Choroid plexus epithelial cell (primary cell): ENCODE results near the gene ACYP1.
"Not testable (repeated sequence)": the region's sequence is repeated elsewhere in the genome, so short reads cannot be mapped to it uniquely, and the experiment has no call there.

Experiments
- DNase-seq: peaks from one replicate; pipeline ENCODE4 v3.0.0-alpha.2; 2010; ENCODE audit warnings: low read depth
- H3K4me3 ChIP-seq: 2 replicates; pipeline ENCODE4 v1.5.1; 2011; ENCODE audit warnings: low read depth, mild to moderate bottlenecking, control low read depth, low read length, moderate library complexity
- CTCF ChIP-seq: conservative IDR thresholded peaks from 2 replicates; pipeline ENCODE4 v1.5.1; 2011; ENCODE audit warnings: low read depth, mild to moderate bottlenecking, control low read depth, inconsistent platforms, low read length, moderate library complexity

ACYP1 gene

GRCh38 chr14:75069811-75070145 lies 6.0 kb upstream of the ACYP1 start:
- no peak for TF ChIP-seq CTCF
- no peak for DNase-seq
- H3K4me3 ChIP-seq, result peak overlapping the region; percentile 72

- no peak for TF ChIP-seq CTCF
- peak; percentile 91 for DNase-seq
- peak within 1 kb of the TSS; percentile 72 for H3K4me3 ChIP-seq
Measured at GRCh38 chr14:75069121-75069810, 5.4 kb upstream of the ACYP1 start, which contains the start of gene ZC2HC1C. Gene ZC2HC1C, plus strand, starts transcription at chr14:75069641. Its CDS starts 933 bp downstream, at chr14:75070574.

- DNase-seq, result no peak
Measured at GRCh38 chr14:75068294-75069120, 4.7 kb upstream of the ACYP1 start.

GRCh38 chr14:75067765-75068164 lies 3.9 kb upstream of the ACYP1 start:
- not testable (repeated sequence) for DNase-seq, H3K4me3 ChIP-seq

More at GRCh38 chr14:75068294-75069120, 4.7 kb upstream of the ACYP1 start:
- TF ChIP-seq CTCF, result no peak
- peak overlapping the region; percentile 72 for H3K4me3 ChIP-seq

- TF ChIP-seq CTCF, result no peak
- no peak for DNase-seq
- no peak overlapping the region for H3K4me3 ChIP-seq
Measured at GRCh38 chr14:75067212-75067611, 3.4 kb upstream of the ACYP1 start.

- H3K4me3 ChIP-seq, result no peak overlapping the region
- DNase-seq, result no peak
- TF ChIP-seq CTCF, result no peak
Measured at GRCh38 chr14:75066691-75067090, 2.9 kb upstream of the ACYP1 start.

- H3K4me3 ChIP-seq, result peak overlapping the region; percentile 95
- TF ChIP-seq CTCF, result no peak
- no peak for DNase-seq
Measured at GRCh38 chr14:75064205-75064567, 362 bp upstream of the ACYP1 start.
